HL-60 (cell line): ENCODE measurements around the gene MOXD1.

Source experiments
- CTCF ChIP-seq: IDR thresholded peaks from one replicate; pipeline ENCODE4 v1.5.1; 2011; ENCODE audit warnings: low read length, control low read depth, inconsistent platforms; ENCODE audit not compliant: insufficient read depth
- GABPA ChIP-seq: IDR thresholded peaks from 2 replicates; pipeline ENCODE4 v1.6.1; 2012; ENCODE audit warnings: low read depth
- POLR2AphosphoS5 ChIP-seq: IDR thresholded peaks from 2 replicates; pipeline ENCODE4 v1.6.1; 2012; ENCODE audit warnings: low read depth

- TF ChIP-seq CTCF (no peak), GABPA (no peak), POLR2AphosphoS5 (no peak)
These were observed 11.3 kb downstream of the MOXD1 start for GRCh38 chr6:132390017-132390416.
